HG03060 (cell line): ENCODE results near the gene SPATA33.

Source experiments
- ATAC-seq: cut with Tn5 transposase; IDR thresholded peaks from one replicate; pipeline ENCODE4 v1.9.1; 2021; ENCODE audit warnings: low read depth, moderate number of reproducible peaks; ENCODE audit not compliant: unreplicated experiment

The SPATA33 gene

GRCh38 chr16:89657442-89658220 is at the start of gene SPATA33, which contains the start of gene CHMP1A:
Gene SPATA33, plus strand, starts transcription at chr16:89657836. Its CDS starts 76 bp downstream, at chr16:89657912.
Gene CHMP1A, minus strand, starts transcription at chr16:89657708. Its CDS starts 120 bp downstream, at chr16:89657588.
- peak; percentile 72 for ATAC-seq

GRCh38 chr16:89607937-89608740 is 49.5 kb upstream of the SPATA33 start:
- no peak for ATAC-seq

- ATAC-seq = no peak
Measured at GRCh38 chr16:89610108-89610453, 47.6 kb upstream of the SPATA33 start.

- ATAC-seq = no peak
Measured at GRCh38 chr16:89612415-89613166, 45.0 kb upstream of the SPATA33 start.

GRCh38 chr16:89613231-89613953 is 44.2 kb upstream of the SPATA33 start, which contains the start of gene DPEP1:
Gene DPEP1, plus strand, starts transcription at chr16:89613642. Its CDS starts 16,769 bp downstream, at chr16:89630411.
- no peak for ATAC-seq

- ATAC-seq = no peak
Measured at GRCh38 chr16:89613954-89614459, 43.6 kb upstream of the SPATA33 start.

- no peak for ATAC-seq
Measured at GRCh38 chr16:89615176-89615575, 42.5 kb upstream of the SPATA33 start.

GRCh38 chr16:89615596-89616090 is 42.0 kb upstream of the SPATA33 start:
- no peak for ATAC-seq

GRCh38 chr16:89616623-89617022 is 41.0 kb upstream of the SPATA33 start:
- ATAC-seq = no peak

- no peak for ATAC-seq
Measured at GRCh38 chr16:89617036-89617435, 40.6 kb upstream of the SPATA33 start.

- ATAC-seq = no peak
Measured at GRCh38 chr16:89618109-89618998, 39.3 kb upstream of the SPATA33 start.

- no peak for ATAC-seq
Measured at GRCh38 chr16:89619840-89620239, 37.8 kb upstream of the SPATA33 start.

GRCh38 chr16:89620406-89620841 is 37.2 kb upstream of the SPATA33 start:
- no peak for ATAC-seq

GRCh38 chr16:89621136-89621697 is 36.4 kb upstream of the SPATA33 start:
- no peak for ATAC-seq

GRCh38 chr16:89621698-89622409 is 35.8 kb upstream of the SPATA33 start:
- ATAC-seq = no peak

- no peak for ATAC-seq
Measured at GRCh38 chr16:89623511-89624261, 34.0 kb upstream of the SPATA33 start.
